Right lobe of liver (tissue), 6 donors: ENCODE measurements around the gene CRB1. TPM values are rescaled to one million over a fixed set of nuclear protein-coding genes. Genes with fewer than 3 reads are reported as not detected.

Experiments
- ATAC-seq, 4 donors: fragments of 200-7000 bp; cut with Tn5 transposase; one replicate each; pipeline ENCODE4 v1.9.1; 2020; ENCODE audit warnings: mild to moderate bottlenecking in 4 of 4, moderate library complexity in 4 of 4
- DNase-seq, 3 donors: peaks; one replicate each; pipeline ENCODE4 v3.0.0-alpha.2; 2020
- H3K27ac ChIP-seq, 3 donors: fragments of 200-600 bp; one replicate each; pipeline ENCODE4 v1.8.0; 2022
- H3K27me3 ChIP-seq, 2 donors: fragments of 200-600 bp; one replicate each; pipeline ENCODE4 v1.8.0; 2022
- H3K36me3 ChIP-seq, 4 donors: fragments of 200-600 bp; sonication (generic) in 1 of 4; one replicate each; pipeline versions ENCODE4 v1.5.1 to v1.8.0; 2017 to 2022; ENCODE audit warnings: control low read depth in 1 of 4
- H3K4me1 ChIP-seq, 4 donors: fragments of 200-600 bp; sonication (generic) in 1 of 4; one replicate each; pipeline versions ENCODE4 v1.5.1 to v1.8.0; 2017 to 2022; ENCODE audit warnings: control low read depth in 1 of 4
- H3K4me3 ChIP-seq, 3 donors: fragments of 200-600 bp; one replicate each; pipeline ENCODE4 v1.8.0; 2022
- H3K9me3 ChIP-seq, 4 donors: fragments of 200-600 bp; sonication (generic) in 1 of 4; one replicate each; pipeline versions ENCODE4 v1.5.1 to v1.8.0; 2017 to 2022; ENCODE audit warnings: control low read depth in 1 of 4
- POLR2A ChIP-seq: fragments of 450-650 bp; IDR thresholded peaks from one replicate; pipeline ENCODE4 v1.6.1; 2017; ENCODE audit warnings: antibody characterized with exemption, mild to moderate bottlenecking
- WGBS: methylation state at CpG from one replicate; pipeline ENCODE4 v1.1.6; 2018; ENCODE audit warnings: low coverage, low lambda C conversion rate; ENCODE audit not compliant: insufficient coverage; ENCODE audit errors: missing lambda C conversion rate; 5-methylcytosine and 5-hydroxymethylcytosine counted together
- intact Hi-C, 2 donors: fragments of 100-400 bp; cut with DNase I; formaldehyde crosslinking; loops; one replicate each; pipeline versions ENCODE4 v1.11.2 to v1.14.1; 2022
- total RNA-seq, 6 experiments: library from RNA; depleted of rRNA in 2 of 6; stranded (reverse); fragments of >200 nt in 2 of 6; fragmentation: NEBNext Ultra II Directional in 3 of 6; extraction: Animal tissue kit (Norgen Biotek cat#: 25700) in 3 of 6; gene quantifications; one replicate each; pipeline versions ENCODE4 v1.1.0 to v1.2.4, GENCODE V29; 2016 to 2023
- TF ChIP-seq, protein P1 (sequence below), 4 donors: fragments of 200-600 bp in 3 of 4; fragments of 450-650 bp in 1 of 4; IDR thresholded peaks; one replicate each; pipeline versions ENCODE4 v1.5.1 to v1.8.0; 2016 to 2022; ENCODE audit warnings: antibody characterized with exemption in 4 of 4, mild to moderate bottlenecking in 2 of 4
- donor health status: DM: no; HTN: yes; CAD: no.
- donor health status: DM: no; HTN: no; CAD: no.
- donor health status: DM: no; HTN: no; CAD: no.
- donor health status: DM: no; HTN: yes; CAD: no.
- donor health status: DM: no; HTN: yes; CAD: no.

Gene CRB1
- total RNA-seq, 6 experiments from 2014 or later: 0.29 TPM; not detected in 5

DNA sequence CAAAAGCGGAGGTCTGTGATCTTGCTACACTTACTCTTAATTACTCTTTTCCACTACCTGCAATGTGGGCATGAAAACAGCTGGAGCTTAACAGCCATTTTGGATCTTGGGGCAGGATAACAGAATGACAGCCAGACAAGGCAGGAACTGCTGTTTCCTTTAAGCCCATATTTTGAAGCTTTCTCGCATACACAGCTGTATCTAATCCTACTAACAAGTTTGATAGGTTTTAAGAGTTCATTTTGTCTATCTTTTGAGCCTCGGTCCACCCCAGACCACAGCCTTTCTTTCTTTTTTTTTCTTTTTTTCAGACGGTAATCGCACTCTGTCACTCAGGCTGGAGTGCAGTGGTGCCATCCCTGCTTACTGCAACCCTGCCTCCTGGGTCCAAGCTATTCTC, 42.4 kb upstream of the CRB1 start:
- intact Hi-C loops: no loop called here
- no peaks in the 10 kb centered on the region for H3K36me3 ChIP-seq
- ATAC-seq (no peak), DNase-seq (no peak)
- H3K4me3 ChIP-seq: no peak overlapping the region
- H3K27ac ChIP-seq: no peak overlapping the region
- no peaks in the 10 kb centered on the region for H3K9me3 ChIP-seq
- no peaks in the 10 kb centered on the region for H3K27me3 ChIP-seq
- H3K4me1 ChIP-seq: no peaks in the 10 kb centered on the region
- WGBS: 52% methylated on average over 5 of the region's 5 CpGs
- TF ChIP-seq, protein P1, sequence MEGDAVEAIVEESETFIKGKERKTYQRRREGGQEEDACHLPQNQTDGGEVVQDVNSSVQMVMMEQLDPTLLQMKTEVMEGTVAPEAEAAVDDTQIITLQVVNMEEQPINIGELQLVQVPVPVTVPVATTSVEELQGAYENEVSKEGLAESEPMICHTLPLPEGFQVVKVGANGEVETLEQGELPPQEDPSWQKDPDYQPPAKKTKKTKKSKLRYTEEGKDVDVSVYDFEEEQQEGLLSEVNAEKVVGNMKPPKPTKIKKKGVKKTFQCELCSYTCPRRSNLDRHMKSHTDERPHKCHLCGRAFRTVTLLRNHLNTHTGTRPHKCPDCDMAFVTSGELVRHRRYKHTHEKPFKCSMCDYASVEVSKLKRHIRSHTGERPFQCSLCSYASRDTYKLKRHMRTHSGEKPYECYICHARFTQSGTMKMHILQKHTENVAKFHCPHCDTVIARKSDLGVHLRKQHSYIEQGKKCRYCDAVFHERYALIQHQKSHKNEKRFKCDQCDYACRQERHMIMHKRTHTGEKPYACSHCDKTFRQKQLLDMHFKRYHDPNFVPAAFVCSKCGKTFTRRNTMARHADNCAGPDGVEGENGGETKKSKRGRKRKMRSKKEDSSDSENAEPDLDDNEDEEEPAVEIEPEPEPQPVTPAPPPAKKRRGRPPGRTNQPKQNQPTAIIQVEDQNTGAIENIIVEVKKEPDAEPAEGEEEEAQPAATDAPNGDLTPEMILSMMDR (IDR thresholded peaks at IDR 0.05): no peak
- no peak for TF ChIP-seq POLR2A

DNA sequence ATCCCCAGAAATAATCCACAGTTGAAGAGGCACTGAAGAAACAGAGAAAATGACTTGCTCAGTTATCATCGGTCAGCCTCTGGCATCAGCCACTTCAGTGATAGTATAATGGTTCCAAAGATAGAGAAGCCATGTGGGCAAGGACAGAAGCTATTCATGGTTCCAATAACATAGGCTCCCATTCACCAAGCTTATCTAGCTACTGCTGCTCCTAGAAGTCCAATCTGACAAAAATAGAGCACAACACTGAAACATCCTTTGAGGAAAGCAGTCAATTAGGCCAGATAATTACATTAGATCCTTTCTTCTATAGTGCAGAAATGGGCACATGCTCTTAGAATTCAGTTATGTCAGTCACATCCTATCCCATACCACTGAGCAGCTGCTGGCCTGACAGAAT, 33.5 kb upstream of the CRB1 start:
- ATAC-seq (no peak), DNase-seq (no peak)
- Histone ChIP-seq H3K4me1 (no peaks in the 10 kb centered on the region), H3K9me3 (no peaks in the 10 kb centered on the region), H3K4me3 (no peak overlapping the region), H3K27ac (no peak overlapping the region), H3K27me3 (no peaks in the 10 kb centered on the region), H3K36me3 (no peaks in the 10 kb centered on the region)
- intact Hi-C loops: no loop called here
- no peak for TF ChIP-seq POLR2A
- TF ChIP-seq, protein P1 (IDR thresholded peaks at IDR 0.05): no peak
- 92% methylated on average over 1 of the region's 1 CpG for WGBS

DNA sequence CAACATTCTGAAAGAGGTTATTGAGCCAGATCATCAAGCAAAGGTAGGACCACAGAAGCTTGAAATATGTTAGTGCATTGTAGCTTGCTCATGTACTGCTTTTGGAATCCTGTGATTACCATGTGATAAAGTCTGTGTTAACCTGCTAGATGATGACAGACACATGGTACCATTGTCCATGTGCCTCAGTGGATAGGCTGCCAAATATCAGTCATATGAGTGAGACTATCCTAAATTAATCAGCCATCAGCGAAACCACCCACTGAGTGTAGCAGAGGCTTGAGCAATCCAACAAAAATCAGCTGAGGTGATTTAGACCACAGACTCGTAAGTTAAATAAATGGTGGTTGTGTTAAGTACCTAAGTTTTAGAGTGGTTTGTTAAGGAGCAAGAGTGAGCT, 32.7 kb upstream of the CRB1 start:
- Histone ChIP-seq H3K27ac (no peak overlapping the region), H3K27me3 (no peaks in the 10 kb centered on the region), H3K36me3 (no peaks in the 10 kb centered on the region), H3K4me1 (no peaks in the 10 kb centered on the region), H3K9me3 (no peaks in the 10 kb centered on the region), H3K4me3 (no peak overlapping the region)
- intact Hi-C loops: no loop called here
- no peak for DNase-seq
- WGBS: 81% methylated on average over 2 of the region's 2 CpGs
- TF ChIP-seq POLR2A: no peak
- ATAC-seq: no peak

DNA sequence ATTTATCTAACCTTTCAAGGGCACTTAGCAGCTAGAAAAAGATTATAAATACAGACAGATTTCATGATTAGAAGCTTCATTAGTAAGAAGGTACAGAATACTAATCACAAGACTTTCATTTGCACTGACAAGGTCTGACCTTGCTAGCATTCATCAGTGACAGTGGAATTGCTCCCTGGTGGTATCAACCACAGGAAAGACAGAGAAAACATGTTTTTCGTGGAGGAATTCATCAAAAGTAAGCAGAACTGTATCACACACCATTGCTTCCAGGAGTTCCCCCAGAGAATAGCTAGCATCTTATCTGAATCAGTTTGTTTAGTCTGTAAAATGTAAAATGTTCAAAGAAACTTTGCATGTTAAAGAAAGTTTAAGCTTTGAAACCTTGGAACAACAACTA, 20.6 kb upstream of the CRB1 start:
- TF ChIP-seq, protein P1 (IDR thresholded peaks at IDR 0.05): no peak
- TF ChIP-seq POLR2A: no peak
- 42% methylated on average over 1 of the region's 1 CpG for WGBS
- no peak overlapping the region for H3K27ac ChIP-seq

DNA sequence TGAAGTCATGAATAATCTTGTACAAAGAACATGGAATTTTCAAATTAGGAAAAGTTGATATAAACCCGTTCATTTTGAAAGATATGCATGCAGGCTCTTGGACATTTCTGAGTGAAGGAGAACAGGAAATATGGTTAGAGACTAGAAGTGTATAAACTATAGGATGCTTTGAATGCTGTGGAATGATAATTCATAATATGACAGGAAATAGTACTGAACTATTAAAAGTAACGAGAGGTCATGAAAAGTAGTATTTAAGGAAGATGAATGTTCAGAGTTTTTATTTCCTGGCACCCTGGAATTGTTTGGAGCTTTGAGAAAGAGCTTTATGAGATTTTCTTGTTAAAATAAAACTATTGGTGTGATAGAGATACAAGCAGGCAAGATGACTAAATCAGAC, 18.7 kb upstream of the CRB1 start:
- intact Hi-C loops: no loop called here
- Histone ChIP-seq H3K4me1 (no peaks in the 10 kb centered on the region), H3K27ac (no peak overlapping the region), H3K27me3 (no peaks in the 10 kb centered on the region), H3K4me3 (no peak overlapping the region), H3K9me3 (no peaks in the 10 kb centered on the region), H3K36me3 (no peaks in the 10 kb centered on the region)
- ATAC-seq: no peak
- TF ChIP-seq, protein P1 (IDR thresholded peaks at IDR 0.05): no peak
- TF ChIP-seq POLR2A: no peak
- 34% methylated on average over 2 of the region's 2 CpGs for WGBS
- DNase-seq: no peak

More for the DNA sequence above, 20.6 kb upstream of the CRB1 start:
- Histone ChIP-seq H3K36me3 (no peaks in the 10 kb centered on the region), H3K9me3 (no peaks in the 10 kb centered on the region), H3K27me3 (no peaks in the 10 kb centered on the region), H3K4me3 (no peak overlapping the region), H3K4me1 (no peaks in the 10 kb centered on the region)
- no peak for DNase-seq
- intact Hi-C loops: no loop called here
- no peak for ATAC-seq
